Panc1 (cell line): Measurements from ENCODE around the gene MAGEF1. TPM values are rescaled to one million over a fixed set of nuclear protein-coding genes. Genes with fewer than 3 reads are reported as not detected.

Source experiments
- ATAC-seq: fragments of 200-7000 bp; cut with Tn5 transposase; 2 replicates; pipeline ENCODE4 v1.9.1; 2020; ENCODE audit warnings: mild to moderate bottlenecking, moderate library complexity
- Bru-seq: library from RNA; stranded (reverse); fragments of 400-500 nt; gene quantifications from one replicate; lab custom pipeline; 2021; lab: Mats Ljungman, UMichigan
- BruChase-seq, 2 experiments: library from RNA; stranded (reverse); fragments of 400-500 nt; gene quantifications; one replicate each; lab custom pipeline; 2021; lab: Mats Ljungman, UMichigan
- BruUV-seq: library from RNA; stranded (reverse); fragments of 400-500 nt; replicated peaks from 2 replicates; lab custom pipeline; 2021; lab: Mats Ljungman, UMichigan
- CTCF ChIA-PET: fragments of 300-600 bp; sonication (Branson Sonifier 250); formaldehyde crosslinking; loops from one replicate; lab custom pipeline; 2022; ENCODE audit warnings: antibody characterized with exemption; lab: Charles Lee
- POLR2A ChIA-PET: fragments of 300-600 bp; sonication (Branson Sonifier 250); formaldehyde crosslinking; loops from one replicate; lab custom pipeline; 2022; ENCODE audit warnings: antibody characterized with exemption; lab: Charles Lee
- DNase-seq: peaks from one replicate; pipeline ENCODE4 v3.0.0-alpha.2; 2010; ENCODE audit warnings: low read depth, low spot score
- H3K27ac ChIP-seq: 2 replicates; pipeline ENCODE4 v1.5.1; 2011; ENCODE audit warnings: mild to moderate bottlenecking, low read length, inconsistent platforms
- H3K27me3 ChIP-seq: fragments of 200-500 bp; sonication (Bioruptor generic); 2 replicates; pipeline ENCODE4 v1.6.0; 2014; ENCODE audit warnings: low read length, inconsistent platforms; ENCODE audit not compliant: control insufficient read depth, insufficient read depth
- H3K36me3 ChIP-seq: fragments of 200-500 bp; sonication (Bioruptor generic); 2 replicates; pipeline ENCODE4 v1.5.1; 2014; ENCODE audit warnings: inconsistent platforms, mild to moderate bottlenecking, low read length, moderate library complexity; ENCODE audit not compliant: control insufficient read depth, insufficient read depth
- H3K4me1 ChIP-seq: 2 replicates; pipeline ENCODE4 v1.5.1; 2011; ENCODE audit warnings: inconsistent platforms, mild to moderate bottlenecking, low read length, moderate library complexity; ENCODE audit not compliant: control insufficient read depth, insufficient read depth
- H3K4me3 ChIP-seq, 2 experiments: 2 replicates each; pipeline ENCODE4 v1.5.1; 2011 to 2012; ENCODE audit warnings: low read depth in 2 of 2, low read length in 2 of 2, mild to moderate bottlenecking in 2 of 2, inconsistent platforms in 1 of 2, moderate library complexity in 1 of 2
- H3K9me3 ChIP-seq: fragments of 200-500 bp; sonication (Bioruptor generic); 2 replicates; pipeline ENCODE4 v1.5.1; 2014; ENCODE audit warnings: low read depth, mild to moderate bottlenecking, inconsistent platforms, low read length, moderate library complexity; ENCODE audit not compliant: control insufficient read depth, insufficient read depth
- POLR2AphosphoS5 ChIP-seq: IDR thresholded peaks from 2 replicates; pipeline ENCODE4 v1.6.1; 2012; ENCODE audit warnings: mild to moderate bottlenecking, low read depth, low read length, moderate library complexity
- SIN3A ChIP-seq: IDR thresholded peaks from 2 replicates; pipeline ENCODE4 v1.6.1; 2012; ENCODE audit warnings: low read depth, mild to moderate bottlenecking, low read length, moderate library complexity, borderline replicate concordance; ENCODE audit not compliant: insufficient read depth
- TCF7L2 ChIP-seq: IDR thresholded peaks from 2 replicates; pipeline ENCODE4 v1.6.1; 2011; ENCODE audit warnings: mild to moderate bottlenecking, low read depth, low read length, inconsistent platforms
- in situ Hi-C: cut with HindIII; loops from 2 replicates; pipeline ENCODE4 v1.10.0; 2016; ENCODE audit warnings: low sequenced_read_pairs, low pct_unique_long_range_greater_than_20kb
- intact Hi-C: fragments of 100-400 bp; cut with micrococcal nuclease; formaldehyde crosslinking; loops from one replicate; pipeline ENCODE4 v1.10.0; 2022; ENCODE audit not compliant: unreplicated experiment
- long read RNA-seq: library from polyadenylated mRNA; unstranded; transcript quantifications from one replicate; pipeline ENCODE4 v2.0.0, GENCODE V29; 2021; ENCODE audit not compliant: unreplicated experiment
- polyA plus RNA-seq: library from polyadenylated mRNA; unstranded; fragments of >200 nt; gene quantifications from one replicate; pipeline ENCODE4 v1.2.1, GENCODE V29; 2012; ENCODE audit warnings: missing spikeins; ENCODE audit not compliant: insufficient read length
- total RNA-seq: library from RNA; stranded (reverse); gene quantifications from one replicate; pipeline ENCODE4 v1.2.1, GENCODE V29; 2021; ENCODE audit not compliant: unreplicated experiment
- TF ChIP-seq, protein P1 (sequence below), 2 experiments: IDR thresholded peaks; 2 replicates each; pipeline ENCODE4 v1.6.1; 2011 to 2012; ENCODE audit warnings: low read depth in 2 of 2, control low read depth in 1 of 2, low read length in 1 of 2, mild to moderate bottlenecking in 1 of 2, moderate library complexity in 1 of 2; ENCODE audit not compliant: insufficient read depth in 1 of 2
- TF ChIP-seq, protein P2 (sequence below): fragments of 450-650 bp; IDR thresholded peaks from 2 replicates; pipeline ENCODE4 v1.5.1; 2017; ENCODE audit warnings: mild to moderate bottlenecking

MAGEF1 gene, protein sequence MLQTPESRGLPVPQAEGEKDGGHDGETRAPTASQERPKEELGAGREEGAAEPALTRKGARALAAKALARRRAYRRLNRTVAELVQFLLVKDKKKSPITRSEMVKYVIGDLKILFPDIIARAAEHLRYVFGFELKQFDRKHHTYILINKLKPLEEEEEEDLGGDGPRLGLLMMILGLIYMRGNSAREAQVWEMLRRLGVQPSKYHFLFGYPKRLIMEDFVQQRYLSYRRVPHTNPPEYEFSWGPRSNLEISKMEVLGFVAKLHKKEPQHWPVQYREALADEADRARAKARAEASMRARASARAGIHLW
- 27.7 TPM for total RNA-seq
- polyA plus RNA-seq, result 33.6 TPM
- Bru-seq, nascent RNA, result percentile 89 among the genes with signal in this experiment
- percentile 97 among the genes with signal in this experiment for BruChase-seq, experiment 1, labeled RNA remaining after a 2-hour chase
- percentile 97 among the genes with signal in this experiment for BruChase-seq, experiment 2, labeled RNA remaining after a 6-hour chase
- long read RNA-seq, transcript MAGEF1-201 (1 exons, 1,636 nt), result major isoform, 69 of 69 reads
- long read RNA-seq, partial matches to known transcripts, result 0 of 69 reads
- long read RNA-seq, other reads (novel, unspliced or antisense), result 0 of 69 reads

DNA sequence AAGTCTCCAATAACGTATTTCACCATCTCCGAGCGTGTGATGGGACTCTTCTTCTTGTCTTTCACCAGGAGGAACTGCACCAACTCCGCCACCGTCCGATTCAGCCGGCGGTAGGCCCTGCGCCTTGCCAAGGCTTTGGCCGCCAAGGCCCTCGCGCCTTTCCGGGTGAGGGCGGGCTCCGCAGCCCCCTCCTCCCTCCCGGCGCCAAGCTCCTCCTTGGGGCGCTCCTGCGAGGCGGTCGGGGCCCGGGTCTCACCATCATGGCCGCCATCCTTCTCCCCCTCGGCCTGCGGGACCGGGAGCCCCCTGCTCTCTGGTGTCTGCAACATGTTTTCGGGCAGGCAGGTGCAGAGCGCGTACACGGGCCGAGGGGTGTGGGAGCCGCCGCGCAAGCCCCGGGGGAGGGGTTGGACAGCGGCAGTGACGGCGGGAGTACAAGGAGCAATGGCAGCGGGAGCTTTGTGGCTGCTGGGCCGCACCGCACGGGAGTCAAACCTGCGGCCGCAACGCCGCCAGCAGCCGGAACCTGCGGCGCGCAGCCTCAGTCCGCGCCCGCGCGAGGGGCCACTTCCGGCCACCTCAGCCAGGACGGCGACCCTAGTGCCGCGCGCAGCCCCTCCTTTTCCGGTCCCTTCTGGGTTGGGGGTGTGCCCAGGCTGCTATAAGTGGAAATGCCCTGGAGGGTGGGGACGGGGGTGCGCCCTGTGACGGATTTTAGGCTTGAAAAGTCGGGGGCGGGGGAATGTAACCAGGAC is at the start of gene MAGEF1:
Gene MAGEF1 (minus strand): TSS at position 572 of the 755 bp plus-strand sequence. CDS start 243 bp downstream, at position 329.
- in situ Hi-C loops (no loop called here), intact Hi-C loops (no loop called here)
- Histone ChIP-seq H3K27me3 (no peaks in the 10 kb centered on the region), H3K4me3 (peak within 1 kb of the TSS; percentile 90 to 92), H3K9me3 (no peaks in the 10 kb centered on the region), H3K27ac (peak within 1 kb of the TSS; percentile 92), H3K4me1 (peaks cover 9% of the 10 kb centered on the region), H3K36me3 (peaks cover 6% of the 10 kb centered on the region; the same call in 1 of the 2 replicates)
- ChIA-PET POLR2A (interaction anchor here (0.6 to 0.8 kb wide), 2 partner anchors 12 to 985 kb away, joined by 3 read pairs; no protein-coding TSS in a partner anchor), CTCF (interaction anchor here (0.7 kb wide), 2 partner anchors 28 to 55 kb away, joined by 3 to 15 read pairs; no protein-coding TSS in a partner anchor)
- ATAC-seq (peak; percentile 99), DNase-seq (no peak)
- peak; percentile 87 for TF ChIP-seq POLR2AphosphoS5
- TF ChIP-seq, protein P1, sequence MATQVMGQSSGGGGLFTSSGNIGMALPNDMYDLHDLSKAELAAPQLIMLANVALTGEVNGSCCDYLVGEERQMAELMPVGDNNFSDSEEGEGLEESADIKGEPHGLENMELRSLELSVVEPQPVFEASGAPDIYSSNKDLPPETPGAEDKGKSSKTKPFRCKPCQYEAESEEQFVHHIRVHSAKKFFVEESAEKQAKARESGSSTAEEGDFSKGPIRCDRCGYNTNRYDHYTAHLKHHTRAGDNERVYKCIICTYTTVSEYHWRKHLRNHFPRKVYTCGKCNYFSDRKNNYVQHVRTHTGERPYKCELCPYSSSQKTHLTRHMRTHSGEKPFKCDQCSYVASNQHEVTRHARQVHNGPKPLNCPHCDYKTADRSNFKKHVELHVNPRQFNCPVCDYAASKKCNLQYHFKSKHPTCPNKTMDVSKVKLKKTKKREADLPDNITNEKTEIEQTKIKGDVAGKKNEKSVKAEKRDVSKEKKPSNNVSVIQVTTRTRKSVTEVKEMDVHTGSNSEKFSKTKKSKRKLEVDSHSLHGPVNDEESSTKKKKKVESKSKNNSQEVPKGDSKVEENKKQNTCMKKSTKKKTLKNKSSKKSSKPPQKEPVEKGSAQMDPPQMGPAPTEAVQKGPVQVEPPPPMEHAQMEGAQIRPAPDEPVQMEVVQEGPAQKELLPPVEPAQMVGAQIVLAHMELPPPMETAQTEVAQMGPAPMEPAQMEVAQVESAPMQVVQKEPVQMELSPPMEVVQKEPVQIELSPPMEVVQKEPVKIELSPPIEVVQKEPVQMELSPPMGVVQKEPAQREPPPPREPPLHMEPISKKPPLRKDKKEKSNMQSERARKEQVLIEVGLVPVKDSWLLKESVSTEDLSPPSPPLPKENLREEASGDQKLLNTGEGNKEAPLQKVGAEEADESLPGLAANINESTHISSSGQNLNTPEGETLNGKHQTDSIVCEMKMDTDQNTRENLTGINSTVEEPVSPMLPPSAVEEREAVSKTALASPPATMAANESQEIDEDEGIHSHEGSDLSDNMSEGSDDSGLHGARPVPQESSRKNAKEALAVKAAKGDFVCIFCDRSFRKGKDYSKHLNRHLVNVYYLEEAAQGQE (IDR thresholded peaks at IDR 0.05; ENCODE audit: insufficient read depth in 1 of 2, low read depth in 2 of 2, low read length in 1 of 2), result no peak
- TF ChIP-seq, protein P2, sequence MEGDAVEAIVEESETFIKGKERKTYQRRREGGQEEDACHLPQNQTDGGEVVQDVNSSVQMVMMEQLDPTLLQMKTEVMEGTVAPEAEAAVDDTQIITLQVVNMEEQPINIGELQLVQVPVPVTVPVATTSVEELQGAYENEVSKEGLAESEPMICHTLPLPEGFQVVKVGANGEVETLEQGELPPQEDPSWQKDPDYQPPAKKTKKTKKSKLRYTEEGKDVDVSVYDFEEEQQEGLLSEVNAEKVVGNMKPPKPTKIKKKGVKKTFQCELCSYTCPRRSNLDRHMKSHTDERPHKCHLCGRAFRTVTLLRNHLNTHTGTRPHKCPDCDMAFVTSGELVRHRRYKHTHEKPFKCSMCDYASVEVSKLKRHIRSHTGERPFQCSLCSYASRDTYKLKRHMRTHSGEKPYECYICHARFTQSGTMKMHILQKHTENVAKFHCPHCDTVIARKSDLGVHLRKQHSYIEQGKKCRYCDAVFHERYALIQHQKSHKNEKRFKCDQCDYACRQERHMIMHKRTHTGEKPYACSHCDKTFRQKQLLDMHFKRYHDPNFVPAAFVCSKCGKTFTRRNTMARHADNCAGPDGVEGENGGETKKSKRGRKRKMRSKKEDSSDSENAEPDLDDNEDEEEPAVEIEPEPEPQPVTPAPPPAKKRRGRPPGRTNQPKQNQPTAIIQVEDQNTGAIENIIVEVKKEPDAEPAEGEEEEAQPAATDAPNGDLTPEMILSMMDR, result no peak
- no peak for TF ChIP-seq SIN3A
- TF ChIP-seq TCF7L2, result 0 out of 2 replicates have a peak, but pooled peaks have one; percentile 23
- no TSS peak for BruUV-seq

DNA sequence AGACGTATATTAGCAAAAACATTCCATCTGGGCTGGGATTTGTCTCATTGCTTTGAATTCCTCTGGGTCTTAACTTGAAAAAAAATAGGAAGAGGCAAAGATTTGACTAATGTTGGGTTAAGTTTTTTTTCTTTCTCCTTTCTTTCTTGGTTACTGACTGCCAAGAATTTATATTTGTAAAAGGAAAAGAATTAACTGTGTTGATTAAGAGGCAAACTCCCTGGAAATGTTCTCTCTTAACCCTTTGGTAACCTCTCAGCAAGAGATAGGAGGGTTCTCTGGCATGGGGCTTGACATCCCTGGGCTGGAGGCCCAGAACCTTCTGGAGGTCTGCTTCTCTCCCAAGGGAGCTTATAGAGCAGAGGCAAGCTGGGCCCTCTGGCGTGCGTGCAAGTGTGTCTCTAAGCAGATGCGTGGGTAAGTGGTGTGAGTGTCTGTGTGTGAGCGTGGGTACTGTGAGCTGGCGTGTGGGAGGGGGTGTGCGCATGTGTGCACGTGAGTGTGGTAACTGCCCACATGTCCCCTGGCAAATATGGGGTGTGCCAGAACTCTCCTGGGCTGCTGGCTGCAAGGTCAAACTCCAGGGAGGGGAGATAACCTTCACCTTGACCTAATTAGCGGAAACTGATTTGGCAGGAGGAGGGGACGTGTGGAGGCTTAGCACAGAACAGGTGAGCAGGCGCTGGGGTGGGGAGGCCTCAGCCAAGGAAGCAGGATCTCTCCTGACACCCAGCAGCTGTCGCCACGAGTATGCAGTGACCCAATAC is 49.4 kb upstream of the MAGEF1 start:
- no TSS peak for BruUV-seq
- no peaks in the 10 kb centered on the region for H3K4me1 ChIP-seq
- H3K4me3 ChIP-seq, result no peak overlapping the region
- no peak for ATAC-seq
- no peaks in the 10 kb centered on the region for H3K9me3 ChIP-seq
- CTCF ChIA-PET, result no interaction called here
- no peaks in the 10 kb centered on the region for H3K36me3 ChIP-seq
- H3K27me3 ChIP-seq, result no peaks in the 10 kb centered on the region
- POLR2A ChIA-PET, result no interaction called here
- intact Hi-C loops (no loop called here), in situ Hi-C loops (no loop called here)
- TF ChIP-seq SIN3A (no peak), POLR2AphosphoS5 (no peak), TCF7L2 (no peak)
- TF ChIP-seq, protein P1 (IDR thresholded peaks at IDR 0.05; ENCODE audit: insufficient read depth in 1 of 2, low read depth in 2 of 2, low read length in 1 of 2), result no peak
- TF ChIP-seq, protein P2, result no peak
- no peak overlapping the region for H3K27ac ChIP-seq
- no peak for DNase-seq
